HG03280 (cell line): ENCODE results near the gene WDR13.
"Not testable (repeated sequence)": the region's sequence is repeated elsewhere in the genome, so short reads cannot be mapped to it uniquely, and the experiment has no call there.

Experiments
- ATAC-seq: cut with Tn5 transposase; IDR thresholded peaks from one replicate; pipeline ENCODE4 v1.9.1; 2021; ENCODE audit warnings: mild to moderate bottlenecking, moderate library complexity; ENCODE audit not compliant: unreplicated experiment

The WDR13 gene

GRCh38 chrX:48652055-48652579 is 54.8 kb downstream of the WDR13 start:
- not testable (repeated sequence) for ATAC-seq

GRCh38 chrX:48654746-48655145 is 57.5 kb downstream of the WDR13 start:
- ATAC-seq: not testable (repeated sequence)
